ENCODE results near the gene IGF1. TPM values are rescaled to one million over a fixed set of nuclear protein-coding genes. Genes with fewer than 3 reads are reported as not detected.
A peak's percentile ranks its signal among the peaks of the same experiment; 100 is the strongest.

Gene IGF1
- total RNA-seq, 2 donors from 2014 or later, result 0.79 to 2.0 TPM

DNA sequence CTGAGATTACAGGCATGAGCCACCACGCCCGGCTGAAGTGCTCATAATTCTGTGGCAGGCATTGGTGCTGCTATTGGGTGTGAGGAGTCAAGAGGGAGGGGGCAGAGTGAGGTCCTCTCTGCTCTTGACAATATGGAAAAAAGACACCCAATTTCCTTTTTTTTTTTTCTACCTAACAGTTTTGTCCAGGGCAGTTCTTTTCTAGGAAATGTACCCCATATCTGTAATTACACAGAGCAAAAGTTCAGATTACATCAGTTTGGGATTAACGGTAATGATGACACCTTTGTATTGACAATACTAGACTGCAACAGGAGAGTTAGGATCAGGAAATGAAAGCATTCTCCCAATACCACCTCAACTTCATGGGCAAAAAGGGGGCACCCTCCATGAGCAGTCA is 36.3 kb downstream of the IGF1 start:
- no peak overlapping the region for H3K4me3 Mint-ChIP-seq
- peaks cover 13% of the 10 kb centered on the region for H3K4me1 Mint-ChIP-seq (ENCODE audit: low read depth)
- H3K36me3 Mint-ChIP-seq (ENCODE audit: insufficient read depth in 2 of 2), result peaks cover 3% of the 10 kb centered on the region in 2 donors
- ATAC-seq (replicated peaks in 1 of 2) (no peak), DNase-seq (no peak)
- H3K27ac Mint-ChIP-seq, result no peak overlapping the region
- peaks cover 3 to 6% of the 10 kb centered on the region in 2 donors for H3K9me3 Mint-ChIP-seq
- peaks cover 28% of the 10 kb centered on the region for H3K27me3 Mint-ChIP-seq (ENCODE audit: low read depth)

DNA sequence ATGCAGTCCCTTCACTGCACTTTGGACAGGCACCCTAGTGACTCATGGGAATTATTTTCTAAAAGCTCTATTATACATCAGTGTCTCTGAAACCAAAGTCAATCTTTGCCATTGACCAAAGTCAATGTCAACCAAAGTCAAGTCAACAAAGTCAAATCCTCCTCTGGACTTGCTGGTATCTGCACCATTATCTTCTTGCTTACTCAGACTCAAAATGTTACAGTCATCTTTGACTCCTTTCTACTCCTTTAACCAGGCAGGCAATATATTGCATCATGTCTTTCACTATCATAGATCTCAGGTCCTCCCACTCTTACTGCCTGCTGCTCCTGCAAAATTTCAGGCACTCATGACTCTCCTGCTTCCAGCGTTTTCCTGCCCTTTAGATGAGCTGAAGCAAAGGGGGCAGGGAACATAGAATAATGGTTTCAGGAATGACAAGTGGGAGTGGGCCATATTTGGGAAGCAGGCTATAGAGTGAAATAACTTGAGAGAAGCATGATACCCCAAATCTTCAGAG is 39.2 kb downstream of the IGF1 start:
- peaks cover 20% of the 10 kb centered on the region for H3K4me1 Mint-ChIP-seq (ENCODE audit: low read depth)
- H3K9me3 Mint-ChIP-seq, result peaks cover 1 to 2% of the 10 kb centered on the region in 2 donors
- ATAC-seq (replicated peaks in 1 of 2) (peak; percentile 98 to 99), DNase-seq (peak; percentile 5 to 10)
- H3K4me3 Mint-ChIP-seq, result peak overlapping the region; percentile 17 to 33
- peaks cover 36% of the 10 kb centered on the region for H3K27me3 Mint-ChIP-seq (ENCODE audit: low read depth)
- no peak overlapping the region for H3K27ac Mint-ChIP-seq
- peaks cover 1 to 3% of the 10 kb centered on the region in 2 donors for H3K36me3 Mint-ChIP-seq (ENCODE audit: insufficient read depth in 2 of 2)

DNA sequence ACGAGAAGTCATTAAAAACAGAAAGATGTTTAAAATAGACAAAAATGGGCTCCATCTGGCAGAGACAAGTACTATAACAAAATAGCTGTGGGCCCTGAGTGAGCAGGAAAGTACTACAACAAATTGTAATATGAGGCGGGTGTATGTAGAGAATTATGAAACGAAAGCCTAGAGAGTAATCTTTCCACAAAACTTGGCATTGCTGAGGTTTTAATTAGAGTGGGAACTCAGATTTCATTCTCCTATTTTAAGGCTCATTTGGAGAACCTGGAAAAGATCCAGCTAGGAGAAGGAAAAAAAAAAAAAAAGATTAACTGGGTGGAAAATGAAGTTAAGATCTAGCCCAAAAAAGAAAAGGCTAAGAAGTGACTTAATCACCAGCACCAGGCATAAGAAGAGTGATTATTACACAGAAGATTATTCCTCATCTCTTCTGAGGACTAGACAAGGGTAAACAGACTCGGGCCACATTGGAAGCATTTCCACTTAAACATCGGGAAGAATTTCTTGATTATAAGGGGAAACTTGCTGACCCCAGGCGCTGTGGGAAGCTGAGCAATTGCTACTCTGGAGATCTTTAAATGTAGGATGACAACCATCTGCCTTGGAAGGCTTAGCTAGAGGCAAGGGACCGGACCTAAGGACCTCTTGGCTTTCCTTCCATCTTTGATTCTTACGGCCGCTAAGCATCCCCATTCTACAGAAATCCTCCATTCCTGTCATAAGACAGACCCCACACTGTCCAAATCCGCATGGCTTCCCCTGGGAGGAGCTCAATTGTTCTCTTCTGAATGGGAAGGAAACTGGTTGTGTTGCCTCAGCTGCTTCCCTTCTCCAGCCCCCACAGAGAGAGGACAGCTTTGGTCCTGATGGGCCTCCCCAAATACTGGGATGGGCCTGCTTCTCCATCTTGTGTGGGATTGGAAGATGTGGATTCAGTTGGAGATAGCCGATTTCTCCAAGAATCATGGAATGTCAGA is 40.6 kb downstream of the IGF1 start:
- ATAC-seq (replicated peaks in 1 of 2) (no peak), DNase-seq (no peak)
- Mint-ChIP-seq H3K36me3 (ENCODE audit: insufficient read depth in 2 of 2) (peaks cover 1% of the 10 kb centered on the region in 2 donors), H3K4me1 (ENCODE audit: low read depth) (peaks cover 20% of the 10 kb centered on the region), H3K27me3 (ENCODE audit: low read depth) (peaks cover 31% of the 10 kb centered on the region), H3K4me3 (no peak overlapping the region), H3K9me3 (no peaks in the 10 kb centered on the region), H3K27ac (no peak overlapping the region)

DNA sequence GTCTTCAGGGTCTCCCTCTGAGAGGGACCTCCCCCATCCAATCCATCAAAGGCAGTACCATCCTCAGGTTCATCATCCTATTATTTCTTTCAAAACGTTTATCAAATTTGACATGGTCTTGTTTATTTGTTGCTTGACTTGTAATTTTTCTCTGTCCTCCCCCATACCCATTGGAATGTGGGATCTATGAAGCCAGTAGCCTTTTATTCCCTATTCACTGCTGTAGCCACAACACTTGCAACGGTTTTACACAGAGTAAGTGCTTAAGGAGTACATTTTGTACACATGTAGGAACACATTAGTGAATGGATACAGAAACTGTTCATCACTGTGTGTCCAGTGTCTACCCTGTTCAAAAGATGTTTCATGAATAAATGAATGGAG is 41.5 kb downstream of the IGF1 start:
- H3K36me3 Mint-ChIP-seq (ENCODE audit: insufficient read depth in 2 of 2), result peaks cover 1% of the 10 kb centered on the region in 2 donors
- H3K9me3 Mint-ChIP-seq, result no peaks in the 10 kb centered on the region
- DNase-seq, result no peak
- no peak overlapping the region for H3K4me3 Mint-ChIP-seq
- H3K27me3 Mint-ChIP-seq (ENCODE audit: low read depth), result peaks cover 31% of the 10 kb centered on the region
- no peak overlapping the region for H3K27ac Mint-ChIP-seq
- peaks cover 20% of the 10 kb centered on the region for H3K4me1 Mint-ChIP-seq (ENCODE audit: low read depth)
- ATAC-seq (replicated peaks in 1 of 2), result no peak

DNA sequence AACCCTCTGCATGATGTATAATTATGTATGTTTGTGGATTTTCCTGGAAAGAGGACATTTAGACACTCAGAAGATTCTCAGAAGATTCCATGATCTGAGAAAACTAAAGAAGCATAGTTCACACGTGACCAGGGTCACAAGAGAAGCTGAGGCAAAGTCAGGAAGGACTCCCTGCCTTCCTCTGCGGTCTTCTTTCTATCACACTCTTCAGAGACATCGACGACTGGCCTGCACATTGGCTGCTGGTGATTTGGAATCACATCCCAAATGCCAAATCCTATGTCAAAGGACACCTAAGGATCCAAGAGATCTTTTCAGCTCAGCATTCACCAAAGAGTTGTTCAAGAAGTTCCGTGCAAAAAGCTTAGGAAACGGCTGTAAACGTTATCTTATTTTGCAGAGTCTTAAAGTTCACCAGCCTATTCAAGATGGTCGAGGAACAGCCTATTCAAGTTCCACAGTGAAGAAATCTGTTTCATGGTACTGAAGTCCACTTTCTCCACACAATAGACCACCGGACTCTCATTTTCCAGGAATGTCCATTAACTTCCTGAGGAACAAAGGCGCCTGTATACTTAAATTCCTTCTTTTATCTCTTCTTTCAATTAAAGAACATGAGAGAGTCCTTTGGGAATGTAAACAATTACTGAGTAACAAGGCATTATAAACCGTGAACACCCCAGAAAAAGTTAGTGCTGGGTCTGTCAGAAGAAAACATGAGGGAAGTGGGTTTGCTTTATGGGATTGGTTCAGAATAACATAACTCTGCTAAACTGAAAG is 42.1 kb downstream of the IGF1 start:
- H3K36me3 Mint-ChIP-seq (ENCODE audit: insufficient read depth in 2 of 2), result peaks cover 1% of the 10 kb centered on the region in 2 donors
- no peak overlapping the region for H3K4me3 Mint-ChIP-seq
- H3K27ac Mint-ChIP-seq, result no peak overlapping the region
- no peak for DNase-seq
- peaks cover 31% of the 10 kb centered on the region for H3K27me3 Mint-ChIP-seq (ENCODE audit: low read depth)
- ATAC-seq (replicated peaks in 1 of 2), result no peak
- H3K4me1 Mint-ChIP-seq (ENCODE audit: low read depth), result peaks cover 20% of the 10 kb centered on the region
- no peaks in the 10 kb centered on the region for H3K9me3 Mint-ChIP-seq

DNA sequence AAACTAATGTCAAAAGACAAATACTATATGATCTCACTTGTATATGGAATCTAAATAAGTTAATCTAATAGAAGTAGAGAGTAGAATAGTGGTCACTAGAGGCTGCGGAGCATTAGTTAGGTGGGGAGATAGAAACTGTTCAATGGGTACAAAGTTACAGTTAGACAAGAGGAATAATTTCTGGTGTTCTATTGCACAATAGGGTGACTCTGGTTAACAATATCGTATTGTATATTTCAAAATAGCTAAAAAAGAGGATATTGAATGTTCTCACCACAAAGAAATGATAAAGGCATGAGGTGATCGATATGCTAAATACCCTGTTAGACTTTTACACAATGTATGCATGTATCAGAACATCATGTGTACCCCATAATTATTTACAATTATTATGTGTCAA is 42.9 kb downstream of the IGF1 start:
- Mint-ChIP-seq H3K4me3 (no peak overlapping the region), H3K36me3 (ENCODE audit: insufficient read depth in 2 of 2) (peaks cover 1% of the 10 kb centered on the region in 2 donors), H3K9me3 (no peaks in the 10 kb centered on the region), H3K4me1 (ENCODE audit: low read depth) (peaks cover 20% of the 10 kb centered on the region), H3K27me3 (ENCODE audit: low read depth) (peaks cover 37% of the 10 kb centered on the region), H3K27ac (no peak overlapping the region)
- no peak for ATAC-seq (replicated peaks in 1 of 2)
- DNase-seq, result no peak

DNA sequence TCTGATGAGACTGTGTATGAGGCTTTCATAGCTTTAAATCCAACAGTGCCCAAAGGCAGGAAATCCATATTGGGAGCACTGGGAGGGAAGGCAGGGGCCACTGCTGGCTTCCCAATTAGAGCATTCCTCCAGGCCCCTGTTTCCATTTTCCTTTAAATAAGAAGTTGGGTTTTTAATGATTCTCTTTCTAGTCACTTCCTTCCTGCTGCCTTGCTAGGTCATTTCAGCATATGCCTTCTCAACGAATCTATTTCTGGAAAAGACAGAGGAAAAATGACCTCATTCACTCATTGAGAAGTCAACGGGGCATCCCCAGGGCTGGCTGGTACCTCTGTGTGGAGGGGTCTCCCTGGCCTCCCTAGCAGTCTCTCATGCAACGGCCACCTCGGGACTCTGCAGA is 43.5 kb downstream of the IGF1 start:
- no peak for DNase-seq
- H3K27me3 Mint-ChIP-seq (ENCODE audit: low read depth), result peaks cover 43% of the 10 kb centered on the region
- ATAC-seq (replicated peaks in 1 of 2), result no peak
- H3K27ac Mint-ChIP-seq, result no peak overlapping the region
- no peak overlapping the region for H3K4me3 Mint-ChIP-seq
- H3K9me3 Mint-ChIP-seq, result no peaks in the 10 kb centered on the region
- peaks cover 18% of the 10 kb centered on the region for H3K4me1 Mint-ChIP-seq (ENCODE audit: low read depth)
- peaks cover 1% of the 10 kb centered on the region in 2 donors for H3K36me3 Mint-ChIP-seq (ENCODE audit: insufficient read depth in 2 of 2)

DNA sequence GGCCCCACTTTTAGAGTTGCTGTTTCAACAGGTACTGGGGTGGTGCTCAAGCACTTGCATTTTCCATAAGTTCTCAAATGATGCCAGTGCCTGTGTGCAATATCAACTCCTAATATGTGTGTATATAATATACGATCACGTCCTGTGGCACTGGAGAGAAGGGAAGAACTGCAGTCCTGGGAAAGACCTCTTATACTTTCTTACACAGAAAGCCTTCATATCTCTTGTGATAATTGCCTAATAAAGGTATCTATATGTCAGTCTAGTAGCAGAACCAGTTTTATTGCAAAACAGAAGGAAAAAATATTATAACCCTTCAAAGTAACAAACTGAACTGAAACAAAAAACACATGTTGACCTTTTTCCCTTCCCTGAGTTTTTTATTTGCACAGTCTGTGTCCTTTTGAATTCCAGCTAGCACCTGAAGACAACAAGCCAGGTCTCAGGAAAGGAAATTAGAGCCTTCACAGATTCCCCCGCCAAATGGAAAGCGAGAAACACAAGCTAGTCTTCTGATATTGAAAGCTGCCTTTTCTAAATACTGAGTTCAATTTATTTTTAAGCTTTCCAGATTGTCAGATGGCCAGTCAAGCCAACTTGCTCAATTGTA is 44.4 kb downstream of the IGF1 start:
- peaks cover 0 to 1% of the 10 kb centered on the region in 2 donors for H3K36me3 Mint-ChIP-seq (ENCODE audit: insufficient read depth in 2 of 2)

DNA sequence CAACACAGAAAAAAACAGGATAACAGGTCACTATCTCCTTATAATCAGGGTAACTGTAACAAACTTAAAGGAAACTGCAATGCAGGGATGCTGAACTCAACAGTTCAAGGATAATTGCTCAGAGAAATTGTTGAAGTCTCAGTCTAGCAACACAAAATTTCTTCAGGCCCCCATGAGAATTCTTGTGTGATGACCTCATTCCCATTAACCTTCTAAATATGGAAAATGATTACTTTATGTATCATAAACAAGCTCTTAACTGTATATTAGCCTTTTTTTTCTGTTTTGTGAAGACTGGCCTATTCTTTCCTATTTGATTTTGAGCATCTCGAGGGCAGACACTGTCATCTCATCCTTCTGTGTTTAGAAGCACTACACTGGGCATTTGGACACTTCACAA is 47.1 kb downstream of the IGF1 start:
- ATAC-seq (replicated peaks in 1 of 2), result no peak
- peaks cover 39% of the 10 kb centered on the region for H3K27me3 Mint-ChIP-seq (ENCODE audit: low read depth)
- DNase-seq, result no peak
- peaks cover 7% of the 10 kb centered on the region for H3K4me1 Mint-ChIP-seq (ENCODE audit: low read depth)
- H3K4me3 Mint-ChIP-seq, result no peak overlapping the region
- H3K36me3 Mint-ChIP-seq (ENCODE audit: insufficient read depth in 2 of 2), result no peaks in the 10 kb centered on the region
- no peaks in the 10 kb centered on the region for H3K9me3 Mint-ChIP-seq
- no peak overlapping the region for H3K27ac Mint-ChIP-seq

More for the DNA sequence above, 44.4 kb downstream of the IGF1 start:
- DNase-seq (no peak), ATAC-seq (replicated peaks in 1 of 2) (no peak)
- Mint-ChIP-seq H3K9me3 (no peaks in the 10 kb centered on the region), H3K27ac (no peak overlapping the region), H3K4me1 (ENCODE audit: low read depth) (peaks cover 9% of the 10 kb centered on the region), H3K4me3 (no peak overlapping the region), H3K27me3 (ENCODE audit: low read depth) (peaks cover 45% of the 10 kb centered on the region)

DNA sequence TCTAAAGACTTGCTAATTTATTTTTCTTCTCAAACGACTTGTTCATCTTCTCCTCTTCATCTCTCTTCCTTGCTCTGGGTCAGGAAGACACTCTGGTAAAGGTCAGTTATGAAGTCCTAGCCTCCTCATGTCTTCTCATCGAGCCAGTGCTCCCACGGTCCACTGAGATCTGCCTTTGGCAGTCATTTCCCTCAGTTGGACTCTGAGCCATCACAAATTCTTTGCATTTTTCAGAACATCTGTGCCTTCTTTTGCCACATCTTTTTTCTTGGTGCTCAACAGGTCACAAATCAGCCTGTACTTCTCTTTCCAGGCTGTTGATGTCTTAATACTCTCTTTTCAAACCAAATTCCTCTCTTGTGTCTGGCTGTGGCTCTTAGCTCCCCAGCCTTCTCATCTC is 49.7 kb downstream of the IGF1 start:
- Mint-ChIP-seq H3K9me3 (peaks cover 0 to 2% of the 10 kb centered on the region in 2 donors), H3K36me3 (ENCODE audit: insufficient read depth in 2 of 2) (no peaks in the 10 kb centered on the region), H3K4me3 (no peak overlapping the region), H3K27ac (no peak overlapping the region), H3K27me3 (ENCODE audit: low read depth) (peaks cover 24% of the 10 kb centered on the region), H3K4me1 (ENCODE audit: low read depth) (no peaks in the 10 kb centered on the region)
- DNase-seq, result no peak
- no peak for ATAC-seq (replicated peaks in 1 of 2)

DNA sequence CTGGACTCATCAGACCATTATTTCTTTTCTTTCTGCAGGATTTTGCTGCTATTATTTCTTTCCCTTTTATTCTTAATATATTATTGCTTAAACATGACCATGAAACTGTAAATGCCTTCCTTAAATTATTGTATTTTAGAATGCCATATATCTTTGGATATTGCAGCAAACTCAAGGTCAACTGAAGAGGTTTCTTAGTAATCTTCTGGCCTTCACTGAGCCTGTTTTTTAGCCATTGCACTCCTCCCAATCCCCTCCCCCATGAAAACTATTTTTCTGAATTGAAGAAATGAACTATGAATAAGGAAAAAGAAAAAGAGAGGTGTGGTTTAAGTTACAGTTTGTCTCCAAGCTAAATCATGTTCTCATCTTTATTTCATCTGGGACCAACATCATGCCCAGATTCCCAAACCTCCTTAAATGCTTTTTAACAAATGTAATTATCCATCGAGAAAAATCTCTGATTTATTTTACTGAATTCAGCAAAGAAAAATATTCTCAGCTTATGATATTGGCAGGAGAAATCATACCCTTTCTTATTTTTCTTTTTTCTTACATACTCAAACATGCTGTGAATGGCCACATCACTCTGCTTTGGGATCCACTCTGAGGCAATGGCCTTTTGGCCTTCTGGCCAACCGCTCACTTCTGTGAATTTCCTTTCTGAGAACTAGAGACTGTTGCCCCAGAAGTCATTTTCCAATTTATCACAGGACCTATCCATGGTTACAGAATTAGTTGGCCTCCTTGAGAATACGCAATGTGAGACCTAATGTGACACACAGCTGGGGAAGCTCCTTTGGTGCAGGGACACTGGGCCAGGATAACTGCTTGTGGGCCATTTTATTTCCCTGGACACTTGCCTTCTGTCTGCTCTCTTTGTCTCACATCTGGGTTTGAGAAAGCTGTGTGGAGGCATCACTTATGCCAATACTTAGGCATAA is 50.9 kb downstream of the IGF1 start:
- H3K27ac Mint-ChIP-seq, result no peak overlapping the region

DNA sequence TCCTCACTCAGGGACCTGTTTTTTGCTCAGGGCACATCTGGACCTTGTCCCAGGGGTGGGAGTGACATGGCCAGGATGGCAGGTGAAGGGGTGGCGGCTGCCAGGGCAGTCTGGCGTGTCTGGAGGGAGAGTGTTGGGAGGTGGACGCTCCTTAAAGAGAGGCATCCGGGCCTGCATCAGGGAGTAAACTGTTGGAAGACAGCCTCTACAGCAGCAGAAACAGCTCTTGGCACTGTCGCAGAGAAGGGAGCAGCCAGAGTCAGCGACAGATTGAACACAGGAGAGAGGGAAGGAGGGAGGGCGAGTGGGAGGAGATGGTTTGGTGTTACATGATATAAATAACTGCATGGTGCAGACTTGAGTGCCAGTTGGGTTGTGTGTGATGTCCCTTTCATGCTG is 52.8 kb downstream of the IGF1 start:
- no peak overlapping the region for H3K27ac Mint-ChIP-seq
- H3K27me3 Mint-ChIP-seq (ENCODE audit: low read depth), result peaks cover 20% of the 10 kb centered on the region
- no peak for ATAC-seq (replicated peaks in 1 of 2)
- no peak overlapping the region for H3K4me3 Mint-ChIP-seq
- no peak for DNase-seq
- peaks cover 2% of the 10 kb centered on the region in 2 donors for H3K9me3 Mint-ChIP-seq
- H3K4me1 Mint-ChIP-seq (ENCODE audit: low read depth), result peaks cover 4% of the 10 kb centered on the region
- peaks cover 0 to 3% of the 10 kb centered on the region in 2 donors for H3K36me3 Mint-ChIP-seq (ENCODE audit: insufficient read depth in 2 of 2)

More for the DNA sequence above, 50.9 kb downstream of the IGF1 start:
- Mint-ChIP-seq H3K4me3 (no peak overlapping the region), H3K27me3 (ENCODE audit: low read depth) (peaks cover 19% of the 10 kb centered on the region), H3K36me3 (ENCODE audit: insufficient read depth in 2 of 2) (peaks cover 0 to 3% of the 10 kb centered on the region in 2 donors), H3K4me1 (ENCODE audit: low read depth) (no peaks in the 10 kb centered on the region), H3K9me3 (peaks cover 2% of the 10 kb centered on the region in 2 donors)
- ATAC-seq (replicated peaks in 1 of 2) (no peak), DNase-seq (no peak)

All from activated T-cell treated with anti-CD3 and anti-CD28 coated beads, Interleukin-2, amount 50 U/mL, for 72 hours (primary cell).